HL-60/S4 treated with retinoic acid at 250 ng/mL for 4 days and 3 days (cell line): ENCODE data around the gene RSRP1.

ENCODE experiments used
- in situ Hi-C: fragments of 300-500 bp; cut with MboI; formaldehyde crosslinking; loops from 2 replicates; pipeline ENCODE4 v1.7.0; 2022; ENCODE audit warnings: low sequenced_read_pairs

The RSRP1 gene

DNA sequence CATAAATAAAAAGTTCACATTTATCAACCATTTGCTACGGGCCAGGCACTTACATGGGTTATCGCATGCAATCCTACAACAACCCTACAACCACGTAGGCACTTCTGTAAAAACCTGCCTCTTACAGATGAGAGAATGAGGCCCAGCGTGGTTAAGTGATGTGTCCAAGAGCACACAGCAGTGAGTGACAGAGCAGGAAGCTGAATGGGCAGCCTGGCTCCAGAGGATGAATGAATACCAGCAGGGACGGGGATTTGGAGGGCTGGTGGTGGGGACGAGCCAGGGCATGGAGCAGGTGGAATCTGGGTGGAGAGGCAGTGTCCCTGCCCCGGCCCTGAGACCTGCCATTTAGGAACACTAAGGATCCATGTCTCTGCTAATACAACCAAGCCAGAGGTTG lies 50.4 kb downstream of the RSRP1 start:
- in situ Hi-C loops, result no loop called here

DNA sequence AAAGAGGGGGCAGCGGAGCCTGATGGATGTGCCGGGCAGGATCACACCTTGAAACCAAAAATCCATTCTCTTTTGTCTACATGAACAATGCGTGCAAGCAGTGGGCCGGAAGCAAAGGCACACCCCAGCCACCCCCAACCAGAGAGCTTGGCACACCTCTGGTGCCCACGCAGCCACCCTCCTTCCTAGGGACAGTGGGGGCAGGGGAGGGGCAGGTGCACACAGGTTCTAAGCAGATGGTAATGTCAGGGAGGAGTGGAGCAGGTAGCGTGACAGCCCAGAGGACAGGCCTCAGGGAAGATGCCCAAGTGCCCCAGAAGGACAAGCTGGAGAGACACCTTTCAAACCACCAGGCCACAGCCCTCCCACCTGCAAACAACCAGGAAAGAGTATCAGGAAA lies 51.4 kb downstream of the RSRP1 start:
- in situ Hi-C loops, result no loop called here

DNA sequence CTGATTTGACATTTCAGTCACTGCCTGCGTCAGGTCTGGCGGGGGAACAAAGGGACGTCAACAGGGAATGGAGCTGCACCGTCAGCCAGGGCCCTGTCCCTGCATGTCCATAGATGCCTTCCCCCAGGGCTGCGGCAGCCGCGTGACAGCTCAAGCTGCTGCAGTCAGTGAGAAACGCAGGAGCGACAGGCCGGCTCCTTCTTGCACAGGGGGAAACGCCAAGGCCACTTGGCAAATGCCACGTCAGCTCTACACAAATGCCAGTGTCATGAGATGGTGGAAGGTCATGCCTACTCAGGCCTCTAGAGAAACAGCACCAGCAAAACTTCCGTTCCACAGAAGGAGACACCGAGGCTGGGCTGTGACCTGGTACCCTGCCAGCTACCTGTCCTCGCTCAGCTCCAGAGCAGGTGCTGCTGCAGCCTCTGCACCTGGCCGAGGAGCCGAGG lies 52.7 kb downstream of the RSRP1 start:
- in situ Hi-C loops, result no loop called here

DNA sequence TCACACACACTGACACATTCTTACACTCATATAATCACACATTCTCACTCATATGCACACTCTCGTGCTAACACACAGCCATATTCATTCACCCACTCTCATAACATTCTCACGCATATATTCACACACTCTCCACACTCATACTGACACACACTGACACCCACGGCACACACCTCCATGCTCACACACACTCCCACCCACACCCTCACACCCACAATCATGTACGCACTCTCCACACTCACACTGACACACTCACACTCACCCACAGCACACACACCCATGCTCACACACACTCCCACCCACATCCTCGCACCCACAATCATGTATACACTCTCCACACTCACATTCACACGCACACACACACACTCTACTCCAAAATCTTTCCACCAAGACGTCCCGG lies 53.2 kb downstream of the RSRP1 start:
- in situ Hi-C loops, result no loop called here

DNA sequence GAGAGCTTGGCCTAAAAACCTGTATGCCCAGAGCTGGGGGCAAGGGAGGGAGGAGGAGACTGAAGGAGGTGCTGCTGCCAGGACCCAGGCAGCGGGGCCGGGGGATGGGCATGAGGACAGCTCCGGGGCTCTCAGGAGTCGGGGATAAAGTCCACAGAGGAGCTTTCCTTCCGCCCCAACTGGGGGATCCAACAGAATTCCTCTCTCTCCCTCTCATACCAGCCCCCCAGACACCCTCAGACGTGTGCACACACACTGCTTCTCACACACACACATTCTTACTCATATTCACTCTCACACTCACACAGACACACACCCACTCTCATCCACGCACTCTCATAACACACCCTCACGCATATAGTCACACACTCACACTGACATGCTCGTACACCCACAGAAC lies 54.0 kb downstream of the RSRP1 start:
- in situ Hi-C loops, result no loop called here
